NCI-H526 (cell line): Measurements from ENCODE around the gene TAF4.
"Not testable (repeated sequence)": the region's sequence is repeated elsewhere in the genome, so short reads cannot be mapped to it uniquely, and the experiment has no call there.

Experiments used
- DNase-seq, 2 experiments: peaks; one replicate each; lab custom pipeline; 2025; lab: John Stamatoyannopoulos, UW

Gene TAF4

GRCh38 chr20:61948056-61948455, 117.6 kb downstream of the TAF4 start:
- DNase-seq = not testable (repeated sequence)

- DNase-seq = not testable (repeated sequence)
These were observed 120.2 kb downstream of the TAF4 start for GRCh38 chr20:61945495-61945894.

GRCh38 chr20:61944967-61945366, 120.7 kb downstream of the TAF4 start:
- not testable (repeated sequence) for DNase-seq

- no peak for DNase-seq
These were observed 123.2 kb downstream of the TAF4 start for GRCh38 chr20:61942526-61942925.

DNA sequence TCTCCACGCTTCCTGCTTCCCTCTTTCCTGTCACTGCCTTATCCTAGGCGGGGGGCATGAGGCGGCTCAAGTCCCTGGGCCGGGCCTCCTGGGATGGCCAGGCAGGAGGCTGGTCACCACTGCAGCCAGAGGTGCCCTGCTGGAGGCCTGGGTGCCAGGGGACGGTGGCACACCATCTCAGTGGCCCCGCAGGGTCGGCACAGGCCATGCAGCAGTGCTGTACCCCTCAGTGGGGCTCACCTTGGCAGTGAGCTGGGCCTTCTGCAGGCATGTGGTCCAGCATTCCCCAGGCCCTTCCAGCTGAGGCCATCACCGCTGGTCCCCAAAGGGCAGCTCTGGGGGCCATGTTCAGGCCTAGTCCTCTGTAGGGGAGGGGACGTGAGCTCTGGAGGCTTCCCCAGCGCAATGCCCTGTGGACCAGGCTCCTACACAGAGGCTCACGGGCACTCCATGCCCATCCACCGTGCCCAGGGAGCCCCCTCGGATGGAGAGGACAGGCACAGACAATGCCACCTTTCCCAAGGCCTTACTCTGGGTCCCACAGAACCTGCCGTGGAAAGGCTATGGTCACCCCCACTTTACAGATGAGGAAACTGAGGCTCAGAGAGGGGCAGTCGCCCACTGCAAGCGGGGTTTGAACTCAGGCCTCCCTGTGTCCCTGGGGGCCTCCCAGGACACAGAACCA, 123.8 kb downstream of the TAF4 start:
- no peak for DNase-seq

GRCh38 chr20:61940976-61941720, 124.5 kb downstream of the TAF4 start:
- no peak for DNase-seq

- no peak for DNase-seq
These were observed 125.2 kb downstream of the TAF4 start for GRCh38 chr20:61940491-61940890.

DNA sequence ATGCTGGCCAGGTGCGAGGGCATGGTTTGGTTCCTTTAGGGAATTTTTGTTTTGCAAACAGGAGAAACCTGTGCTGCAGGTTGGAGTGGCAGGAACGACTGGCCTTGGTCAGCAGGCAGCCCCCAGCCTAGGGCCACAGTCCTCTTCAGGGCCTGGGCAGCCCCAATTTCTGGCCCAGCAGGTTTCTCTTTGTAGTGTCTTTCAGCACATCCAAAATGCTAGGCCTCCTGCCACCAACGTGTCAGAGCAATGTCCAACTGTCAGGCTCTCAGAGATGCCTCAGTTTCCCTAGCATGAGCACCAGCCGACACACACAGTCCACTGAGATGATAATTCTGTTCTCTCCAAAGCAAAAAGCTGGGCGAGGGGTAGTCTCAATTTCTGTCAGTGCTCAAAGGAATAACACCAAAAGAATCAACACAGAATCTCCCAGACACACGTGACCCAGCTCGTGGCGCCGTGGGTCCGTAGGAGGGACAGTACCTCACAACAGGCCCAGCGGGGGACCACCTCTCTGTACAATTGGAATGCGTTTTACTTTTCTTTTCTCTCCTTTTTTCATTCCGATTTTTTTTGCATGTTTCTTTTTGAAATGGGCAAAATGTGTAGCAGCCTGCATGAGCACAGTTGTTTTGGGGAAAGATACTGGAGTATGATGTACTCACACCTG, 125.9 kb downstream of the TAF4 start:
- DNase-seq = no peak

DNA sequence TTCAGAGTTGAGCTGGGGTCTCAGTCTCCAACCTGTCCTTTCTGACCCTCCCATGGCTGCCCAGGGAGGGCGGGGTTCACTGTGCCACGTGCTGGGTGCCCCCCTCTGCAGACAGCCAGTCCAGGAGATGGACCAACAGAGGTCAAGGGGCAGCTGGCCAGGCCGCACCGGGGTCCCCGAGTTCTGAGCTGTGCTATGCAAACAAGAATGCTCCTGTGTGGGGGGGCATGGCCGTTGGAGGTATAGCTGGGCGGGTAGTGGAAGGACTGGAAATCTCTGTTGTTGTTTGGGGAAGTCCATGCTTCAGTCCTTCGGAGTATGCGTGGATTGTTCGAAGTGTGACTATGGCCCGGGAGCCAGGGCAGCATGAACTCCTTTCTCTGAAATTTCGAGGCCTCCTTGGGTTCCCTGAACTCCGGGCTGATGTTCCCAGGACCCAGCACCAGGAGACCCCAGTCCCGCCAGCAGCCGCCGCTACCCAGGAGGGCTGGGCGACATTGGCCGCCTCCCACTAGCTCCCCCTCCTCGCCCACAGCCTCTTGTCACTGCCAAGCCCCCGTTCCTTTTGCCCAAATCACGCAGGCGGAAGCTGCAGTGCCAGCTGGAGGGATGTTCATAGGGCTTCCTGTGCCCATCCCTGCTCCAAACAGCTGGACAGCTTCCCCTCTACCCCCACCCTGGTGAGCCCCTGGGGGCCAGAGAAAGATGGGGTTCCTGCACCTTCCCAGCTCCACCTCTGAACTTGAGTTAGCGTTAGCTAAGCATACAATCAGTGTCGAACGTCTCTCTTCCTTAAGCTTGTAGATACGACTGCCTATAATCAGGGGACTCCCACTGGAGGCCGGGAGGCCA, 126.6 kb downstream of the TAF4 start:
- no peak for DNase-seq

DNA sequence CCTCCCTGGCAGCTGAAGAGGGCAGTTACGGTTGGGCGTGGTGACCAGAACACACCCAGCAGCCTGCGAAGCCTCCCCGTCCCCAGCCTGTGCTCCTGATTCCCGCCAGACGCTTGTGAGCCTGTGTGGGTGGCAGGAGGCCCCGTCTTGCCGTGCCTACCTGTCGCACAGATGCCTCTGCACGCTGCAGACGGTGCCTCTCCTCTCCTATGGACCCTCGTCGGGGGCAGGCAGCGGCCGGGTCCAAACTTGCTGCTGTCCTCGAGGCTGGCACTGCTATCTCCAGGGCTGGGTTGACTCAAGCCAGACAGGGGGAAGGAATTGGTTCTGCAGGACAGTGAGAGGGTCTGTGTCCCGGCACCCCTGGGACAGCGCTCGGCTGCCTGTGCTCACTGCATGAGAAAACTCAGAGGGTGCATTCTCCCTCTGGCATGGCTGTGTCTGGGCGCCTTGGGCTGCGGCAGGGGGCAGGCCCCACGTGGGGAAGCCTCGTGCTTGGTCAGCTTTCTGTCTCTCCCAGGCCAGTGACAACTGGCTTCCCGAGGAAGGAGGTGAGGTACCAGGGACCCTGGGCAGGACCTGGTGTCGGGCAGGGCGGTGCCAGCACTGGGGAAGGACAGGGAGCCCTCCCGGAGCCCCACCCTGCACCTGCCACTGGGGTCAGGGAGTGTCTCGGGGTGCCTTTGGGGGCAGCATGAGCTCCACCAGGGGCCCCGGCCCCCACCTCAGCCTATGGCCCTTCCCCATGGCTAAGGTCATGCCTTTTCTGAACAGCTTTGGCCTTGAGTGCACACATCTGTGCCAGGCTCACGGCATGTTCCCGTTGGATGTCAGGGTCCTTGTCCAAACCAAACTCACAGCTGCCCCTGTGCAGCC, 127.5 kb downstream of the TAF4 start:
- DNase-seq = no peak

- no peak for DNase-seq
These were observed 128.3 kb downstream of the TAF4 start for GRCh38 chr20:61937146-61937962.

DNA sequence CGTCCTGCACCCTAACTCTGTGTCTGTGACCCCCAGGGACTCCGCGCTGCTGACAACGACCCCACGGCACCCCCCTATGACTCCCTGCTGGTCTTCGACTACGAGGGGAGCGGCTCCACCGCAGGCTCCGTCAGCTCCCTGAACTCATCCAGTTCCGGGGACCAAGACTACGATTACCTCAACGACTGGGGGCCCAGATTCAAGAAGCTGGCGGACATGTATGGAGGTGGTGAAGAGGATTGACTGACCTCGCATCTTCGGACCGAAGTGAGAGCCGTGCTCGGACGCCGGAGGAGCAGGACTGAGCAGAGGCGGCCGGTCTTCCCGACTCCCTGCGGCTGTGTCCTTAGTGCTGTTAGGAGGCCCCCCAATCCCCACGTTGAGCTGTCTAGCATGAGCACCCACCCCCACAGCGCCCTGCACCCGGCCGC, 129.0 kb downstream of the TAF4 start:
- no peak for DNase-seq

DNA sequence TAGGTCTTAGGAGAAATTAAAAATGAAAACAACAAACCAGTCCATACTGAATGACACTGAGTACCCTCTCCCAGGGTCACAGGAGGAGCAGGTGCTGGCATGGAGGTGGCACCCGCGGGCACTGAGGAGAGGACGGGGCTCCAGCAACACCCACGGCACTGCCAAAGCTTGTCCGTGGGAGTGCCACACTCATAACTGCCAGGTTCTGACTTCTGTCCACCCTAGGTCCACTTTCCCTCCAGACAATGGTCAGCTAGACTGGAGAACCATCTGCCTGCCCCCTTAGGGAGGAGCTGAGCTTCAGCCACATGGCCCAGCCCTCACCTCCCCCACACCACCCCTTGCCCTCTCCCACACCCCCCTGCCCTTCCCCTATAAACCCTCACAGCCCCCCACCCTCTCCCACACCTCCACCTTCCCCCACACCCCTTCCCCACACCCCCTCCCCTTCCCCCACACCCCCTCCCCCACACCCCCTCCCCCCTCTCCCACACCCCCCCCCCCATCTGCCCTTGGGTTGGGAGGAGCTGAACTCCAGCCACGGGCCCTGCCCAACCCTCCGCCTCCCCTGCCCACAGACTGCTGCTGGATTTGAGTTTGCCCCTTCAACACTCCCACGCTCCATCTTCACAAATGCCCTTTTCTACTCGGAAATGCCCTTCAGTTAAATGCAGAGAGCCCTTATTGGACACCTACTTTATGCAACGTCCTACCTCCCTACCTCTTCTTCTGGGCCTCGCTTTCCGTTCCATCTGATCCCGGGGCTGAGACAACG, 129.6 kb downstream of the TAF4 start:
- no peak for DNase-seq

- no peak for DNase-seq
These were observed 130.8 kb downstream of the TAF4 start for GRCh38 chr20:61934716-61935530.

GRCh38 chr20:61933951-61934715, 131.5 kb downstream of the TAF4 start:
- no peak for DNase-seq

GRCh38 chr20:61933481-61933950, 132.2 kb downstream of the TAF4 start:
- no peak for DNase-seq

DNA sequence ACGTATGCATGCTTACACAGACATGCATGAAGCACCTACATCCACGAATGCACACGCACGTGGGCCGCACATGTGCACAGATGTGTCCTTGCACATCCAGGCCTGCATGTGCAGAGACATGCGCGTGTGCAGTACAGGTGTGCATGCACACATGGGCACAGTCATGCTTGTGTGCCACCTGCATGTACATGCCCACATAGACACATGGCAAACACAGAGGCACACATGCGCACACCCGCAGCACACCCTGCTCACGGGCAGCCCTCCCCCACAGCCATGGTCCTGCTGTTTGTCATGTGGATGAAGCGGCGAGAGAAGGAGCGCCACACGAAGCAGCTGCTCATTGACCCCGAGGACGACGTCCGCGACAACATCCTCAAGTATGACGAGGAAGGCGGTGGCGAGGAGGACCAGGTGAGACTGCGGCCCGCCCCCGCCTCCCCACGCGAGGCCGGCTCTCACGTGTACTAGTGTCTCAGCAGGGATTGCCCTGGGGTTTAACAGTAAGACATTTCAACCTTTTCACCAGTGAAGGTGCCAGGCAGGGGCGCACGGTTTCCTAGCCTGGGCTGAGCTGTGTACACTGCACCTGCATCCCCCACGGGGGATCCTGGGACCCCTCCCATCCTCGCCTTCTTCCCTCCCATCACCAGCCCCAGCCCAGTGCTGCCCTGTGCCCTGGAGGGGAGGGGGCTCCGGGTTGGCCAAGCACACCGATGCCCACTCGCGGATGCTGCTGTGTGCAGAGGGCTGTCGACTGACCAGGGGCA, 132.8 kb downstream of the TAF4 start:
- no peak for DNase-seq
